Spleen (tissue), 7 donors: ENCODE measurements around the gene REXO4.
A peak's percentile ranks its signal among the peaks of the same experiment; 100 is the strongest.

Experiments used
- CTCF ChIP-seq, 11 experiments: fragments of 200-600 bp in 7 of 11; fragments of 450-650 bp in 4 of 11; sonication (generic) in 4 of 11; IDR thresholded peaks in 8 of 11; conservative IDR thresholded peaks in 3 of 11; 1 replicate in 7 of 11; 2 replicates in 4 of 11; pipeline versions ENCODE4 v1.4.0 to v1.8.0; 2016 to 2021; ENCODE audit warnings: antibody characterized with exemption in 11 of 11, inconsistent platforms in 4 of 11, mild to moderate bottlenecking in 1 of 11
- POLR2A ChIP-seq, 3 donors: fragments of 450-650 bp; IDR thresholded peaks; one replicate each; pipeline ENCODE4 v1.5.1; 2017; ENCODE audit warnings: antibody characterized with exemption in 3 of 3, mild to moderate bottlenecking in 1 of 3
- donor health status: DM: no; HTN: no; CAD: no; lungs with moderate emphysema.
- donor health status: DM: no; HTN: no; CAD: no.
- donor health status: DM: no; HTN: no; CAD: no.

GRCh38 chr9:133404454-133405002 lies 13.3 kb downstream of the REXO4 start:
- TF ChIP-seq POLR2A (IDR thresholded peaks at IDR 0.05): no peak
- TF ChIP-seq CTCF (IDR thresholded peaks at IDR 0.05 in 8 of 11, conservative IDR thresholded peaks at IDR 0.05 in 3 of 11): peak in 1 of 11 experiments; percentile 4
